Panc1 (cell line): Measurements from ENCODE around the gene BICDL2. TPM values are rescaled to one million over a fixed set of nuclear protein-coding genes. Genes with fewer than 3 reads are reported as not detected.

Source experiments
- ATAC-seq: fragments of 200-7000 bp; cut with Tn5 transposase; 2 replicates; pipeline ENCODE4 v1.9.1; 2020; ENCODE audit warnings: mild to moderate bottlenecking, moderate library complexity
- BruUV-seq: library from RNA; stranded (reverse); fragments of 400-500 nt; replicated peaks from 2 replicates; lab custom pipeline; 2021; lab: Mats Ljungman, UMichigan
- CTCF ChIA-PET: fragments of 300-600 bp; sonication (Branson Sonifier 250); formaldehyde crosslinking; loops from one replicate; lab custom pipeline; 2022; ENCODE audit warnings: antibody characterized with exemption; lab: Charles Lee
- POLR2A ChIA-PET: fragments of 300-600 bp; sonication (Branson Sonifier 250); formaldehyde crosslinking; loops from one replicate; lab custom pipeline; 2022; ENCODE audit warnings: antibody characterized with exemption; lab: Charles Lee
- DNase-seq: peaks from one replicate; pipeline ENCODE4 v3.0.0-alpha.2; 2010; ENCODE audit warnings: low read depth, low spot score
- H3K27ac ChIP-seq: 2 replicates; pipeline ENCODE4 v1.5.1; 2011; ENCODE audit warnings: mild to moderate bottlenecking, low read length, inconsistent platforms
- H3K27me3 ChIP-seq: fragments of 200-500 bp; sonication (Bioruptor generic); 2 replicates; pipeline ENCODE4 v1.6.0; 2014; ENCODE audit warnings: low read length, inconsistent platforms; ENCODE audit not compliant: control insufficient read depth, insufficient read depth
- H3K36me3 ChIP-seq: fragments of 200-500 bp; sonication (Bioruptor generic); 2 replicates; pipeline ENCODE4 v1.5.1; 2014; ENCODE audit warnings: inconsistent platforms, mild to moderate bottlenecking, low read length, moderate library complexity; ENCODE audit not compliant: control insufficient read depth, insufficient read depth
- H3K4me1 ChIP-seq: 2 replicates; pipeline ENCODE4 v1.5.1; 2011; ENCODE audit warnings: inconsistent platforms, mild to moderate bottlenecking, low read length, moderate library complexity; ENCODE audit not compliant: control insufficient read depth, insufficient read depth
- H3K4me3 ChIP-seq, 2 experiments: 2 replicates each; pipeline ENCODE4 v1.5.1; 2011 to 2012; ENCODE audit warnings: low read depth in 2 of 2, low read length in 2 of 2, mild to moderate bottlenecking in 2 of 2, inconsistent platforms in 1 of 2, moderate library complexity in 1 of 2
- H3K9me3 ChIP-seq: fragments of 200-500 bp; sonication (Bioruptor generic); 2 replicates; pipeline ENCODE4 v1.5.1; 2014; ENCODE audit warnings: low read depth, mild to moderate bottlenecking, inconsistent platforms, low read length, moderate library complexity; ENCODE audit not compliant: control insufficient read depth, insufficient read depth
- CTCF ChIP-seq: fragments of 450-650 bp; IDR thresholded peaks from 2 replicates; pipeline ENCODE4 v1.5.1; 2017; ENCODE audit warnings: mild to moderate bottlenecking
- POLR2AphosphoS5 ChIP-seq: IDR thresholded peaks from 2 replicates; pipeline ENCODE4 v1.6.1; 2012; ENCODE audit warnings: mild to moderate bottlenecking, low read depth, low read length, moderate library complexity
- SIN3A ChIP-seq: IDR thresholded peaks from 2 replicates; pipeline ENCODE4 v1.6.1; 2012; ENCODE audit warnings: low read depth, mild to moderate bottlenecking, low read length, moderate library complexity, borderline replicate concordance; ENCODE audit not compliant: insufficient read depth
- TCF7L2 ChIP-seq: IDR thresholded peaks from 2 replicates; pipeline ENCODE4 v1.6.1; 2011; ENCODE audit warnings: mild to moderate bottlenecking, low read depth, low read length, inconsistent platforms
- in situ Hi-C: cut with HindIII; loops from 2 replicates; pipeline ENCODE4 v1.10.0; 2016; ENCODE audit warnings: low sequenced_read_pairs, low pct_unique_long_range_greater_than_20kb
- intact Hi-C: fragments of 100-400 bp; cut with micrococcal nuclease; formaldehyde crosslinking; loops from one replicate; pipeline ENCODE4 v1.10.0; 2022; ENCODE audit not compliant: unreplicated experiment
- total RNA-seq: library from RNA; stranded (reverse); gene quantifications from one replicate; pipeline ENCODE4 v1.2.1, GENCODE V29; 2021; ENCODE audit not compliant: unreplicated experiment
- TF ChIP-seq, protein P1 (sequence below), 2 experiments: IDR thresholded peaks; 2 replicates each; pipeline ENCODE4 v1.6.1; 2011 to 2012; ENCODE audit warnings: low read depth in 2 of 2, control low read depth in 1 of 2, low read length in 1 of 2, mild to moderate bottlenecking in 1 of 2, moderate library complexity in 1 of 2; ENCODE audit not compliant: insufficient read depth in 1 of 2

Gene BICDL2
- total RNA-seq, 1 experiment from 2014 or later: 0.21 TPM

DNA sequence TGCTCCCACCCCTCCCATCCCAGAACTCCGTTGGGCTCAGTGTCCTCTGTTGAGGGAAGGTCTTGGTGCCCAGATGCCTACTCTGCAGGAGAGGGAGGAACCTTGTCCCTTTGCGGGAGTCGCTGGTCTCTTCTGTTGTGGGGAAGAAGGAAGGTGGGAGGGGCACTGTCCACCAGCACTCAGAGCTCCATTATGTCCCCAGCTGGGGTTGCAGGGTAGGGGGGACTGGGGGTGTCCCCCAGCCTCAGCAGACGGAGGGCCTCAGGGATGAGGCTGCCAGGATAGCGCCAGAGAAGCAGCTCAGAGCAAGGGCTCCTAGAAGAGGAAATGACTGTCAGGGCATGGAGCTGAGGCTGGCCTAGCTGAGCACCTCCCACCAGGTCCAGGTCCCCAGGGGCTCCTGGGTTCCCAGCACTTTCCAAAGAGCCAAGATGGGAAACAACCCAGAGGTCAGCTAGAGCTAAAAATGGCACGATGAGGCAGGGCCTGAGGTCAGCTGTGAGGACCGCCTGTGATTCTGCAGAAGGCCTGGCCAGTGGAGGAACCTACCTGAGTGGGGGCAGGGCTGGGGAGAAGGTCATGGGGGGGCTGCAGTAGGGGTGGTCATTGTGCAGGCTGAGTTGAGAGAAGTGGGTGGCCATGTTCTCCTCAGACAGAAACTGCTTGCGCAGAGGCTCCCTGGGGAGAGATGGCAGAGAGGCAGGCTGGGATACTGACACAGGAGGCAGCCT is 13.9 kb downstream of the BICDL2 start:
- Histone ChIP-seq H3K27ac (peak overlapping the region; percentile 99), H3K4me3 (peak overlapping the region; percentile 94 to 95), H3K9me3 (no peaks in the 10 kb centered on the region), H3K27me3 (no peaks in the 10 kb centered on the region), H3K36me3 (peaks cover 9% of the 10 kb centered on the region), H3K4me1 (peaks cover 16% of the 10 kb centered on the region)
- TSS peak; percentile 96 for BruUV-seq
- intact Hi-C loops: no loop called here
- ChIA-PET POLR2A (interaction anchor here (0.6 kb wide), 5 partner anchors 11 to 1144 kb away, joined by 3 to 8 read pairs (median 4); no protein-coding TSS in a partner anchor), CTCF (interaction anchor here (0.7 to 1.2 kb wide), 4 partner anchors 9 to 25 kb away, joined by 3 to 5 read pairs (median 4); no protein-coding TSS in a partner anchor)
- peak; percentile 8 for ATAC-seq
- TF ChIP-seq, protein P1, sequence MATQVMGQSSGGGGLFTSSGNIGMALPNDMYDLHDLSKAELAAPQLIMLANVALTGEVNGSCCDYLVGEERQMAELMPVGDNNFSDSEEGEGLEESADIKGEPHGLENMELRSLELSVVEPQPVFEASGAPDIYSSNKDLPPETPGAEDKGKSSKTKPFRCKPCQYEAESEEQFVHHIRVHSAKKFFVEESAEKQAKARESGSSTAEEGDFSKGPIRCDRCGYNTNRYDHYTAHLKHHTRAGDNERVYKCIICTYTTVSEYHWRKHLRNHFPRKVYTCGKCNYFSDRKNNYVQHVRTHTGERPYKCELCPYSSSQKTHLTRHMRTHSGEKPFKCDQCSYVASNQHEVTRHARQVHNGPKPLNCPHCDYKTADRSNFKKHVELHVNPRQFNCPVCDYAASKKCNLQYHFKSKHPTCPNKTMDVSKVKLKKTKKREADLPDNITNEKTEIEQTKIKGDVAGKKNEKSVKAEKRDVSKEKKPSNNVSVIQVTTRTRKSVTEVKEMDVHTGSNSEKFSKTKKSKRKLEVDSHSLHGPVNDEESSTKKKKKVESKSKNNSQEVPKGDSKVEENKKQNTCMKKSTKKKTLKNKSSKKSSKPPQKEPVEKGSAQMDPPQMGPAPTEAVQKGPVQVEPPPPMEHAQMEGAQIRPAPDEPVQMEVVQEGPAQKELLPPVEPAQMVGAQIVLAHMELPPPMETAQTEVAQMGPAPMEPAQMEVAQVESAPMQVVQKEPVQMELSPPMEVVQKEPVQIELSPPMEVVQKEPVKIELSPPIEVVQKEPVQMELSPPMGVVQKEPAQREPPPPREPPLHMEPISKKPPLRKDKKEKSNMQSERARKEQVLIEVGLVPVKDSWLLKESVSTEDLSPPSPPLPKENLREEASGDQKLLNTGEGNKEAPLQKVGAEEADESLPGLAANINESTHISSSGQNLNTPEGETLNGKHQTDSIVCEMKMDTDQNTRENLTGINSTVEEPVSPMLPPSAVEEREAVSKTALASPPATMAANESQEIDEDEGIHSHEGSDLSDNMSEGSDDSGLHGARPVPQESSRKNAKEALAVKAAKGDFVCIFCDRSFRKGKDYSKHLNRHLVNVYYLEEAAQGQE (IDR thresholded peaks at IDR 0.05; ENCODE audit: insufficient read depth in 1 of 2, low read depth in 2 of 2, low read length in 1 of 2): no peak
- TF ChIP-seq CTCF (no peak), TCF7L2 (no peak), SIN3A (no peak), POLR2AphosphoS5 (no peak; the same call in 1 of the 2 replicates)
- in situ Hi-C loops: no loop called here
- no peak for DNase-seq

- Histone ChIP-seq H3K4me3 (peak overlapping the region; percentile 94 to 95), H3K9me3 (no peaks in the 10 kb centered on the region), H3K36me3 (peaks cover 9% of the 10 kb centered on the region), H3K27me3 (no peaks in the 10 kb centered on the region), H3K4me1 (peaks cover 16% of the 10 kb centered on the region), H3K27ac (peak overlapping the region; percentile 99)
- ChIA-PET CTCF (interaction anchor here (0.7 to 1.2 kb wide), 2 partner anchors 9 to 26 kb away, joined by 4 to 5 read pairs; no protein-coding TSS in a partner anchor), POLR2A (interaction anchor here (0.6 kb wide), 1 partner anchor 84 kb away, joined by 5 read pairs; no protein-coding TSS in a partner anchor)
- intact Hi-C loops: no loop called here
- DNase-seq (peak; percentile 84), ATAC-seq (peak; percentile 36)
- TF ChIP-seq, protein P1 (IDR thresholded peaks at IDR 0.05; ENCODE audit: insufficient read depth in 1 of 2, low read depth in 2 of 2, low read length in 1 of 2): no peak
- TF ChIP-seq POLR2AphosphoS5: peak; percentile 18
- in situ Hi-C loops: no loop called here
- BruUV-seq: no TSS peak
These were observed 14.5 kb downstream of the BICDL2 start for GRCh38 chr16:3022208-3022683.
